GM18867 (cell line): ENCODE data around the gene FBXL7.

Experiments used
- ATAC-seq: cut with Tn5 transposase; IDR thresholded peaks from one replicate; pipeline ENCODE4 v1.9.1; 2021; ENCODE audit warnings: mild to moderate bottlenecking, moderate library complexity; ENCODE audit not compliant: unreplicated experiment

The FBXL7 gene

DNA sequence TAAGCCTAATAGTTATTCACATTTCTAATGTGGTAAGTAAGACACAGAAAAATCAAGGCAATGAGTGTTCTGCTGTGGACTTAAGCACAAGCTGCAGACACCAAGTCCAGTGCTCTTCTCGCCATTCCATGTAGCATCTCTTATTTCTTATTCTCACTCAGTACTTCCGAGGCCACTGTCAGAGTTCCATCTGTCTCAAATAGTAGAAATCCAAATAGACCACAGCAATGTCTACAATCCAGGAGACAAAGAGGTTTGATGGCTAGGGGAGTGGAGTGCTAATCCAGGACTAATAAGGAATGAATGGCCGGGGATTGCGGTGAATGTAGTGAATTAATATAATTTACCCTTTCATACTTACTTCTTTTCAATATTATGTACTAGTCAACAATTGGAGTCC is 147.3 kb downstream of the FBXL7 start:
- no peak for ATAC-seq

- no peak for ATAC-seq
Measured at GRCh38 chr5:15650266-15650665, 150.3 kb downstream of the FBXL7 start.

GRCh38 chr5:15654779-15655178 is 154.8 kb downstream of the FBXL7 start:
- no peak for ATAC-seq

GRCh38 chr5:15655683-15656082 is 155.7 kb downstream of the FBXL7 start:
- no peak for ATAC-seq

DNA sequence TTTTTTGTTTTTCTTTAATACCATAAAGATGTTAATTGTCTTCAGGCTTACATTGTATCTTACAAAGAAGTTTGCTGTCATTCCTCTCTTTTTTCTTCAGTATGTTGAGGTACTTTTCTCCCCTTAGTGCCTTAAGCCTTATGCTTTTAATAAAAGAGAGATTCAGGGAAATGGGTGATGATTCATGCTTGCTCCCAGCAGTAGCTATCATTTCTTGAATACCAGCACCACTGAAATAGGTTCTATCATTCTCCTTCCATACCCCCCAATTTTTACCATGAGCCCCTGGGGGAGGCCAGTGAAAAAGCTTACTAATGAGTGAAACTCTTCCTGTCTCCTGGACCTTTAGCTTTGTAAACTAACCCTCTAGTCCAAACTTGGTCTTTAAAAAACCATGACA is 165.0 kb downstream of the FBXL7 start:
- ATAC-seq: no peak

DNA sequence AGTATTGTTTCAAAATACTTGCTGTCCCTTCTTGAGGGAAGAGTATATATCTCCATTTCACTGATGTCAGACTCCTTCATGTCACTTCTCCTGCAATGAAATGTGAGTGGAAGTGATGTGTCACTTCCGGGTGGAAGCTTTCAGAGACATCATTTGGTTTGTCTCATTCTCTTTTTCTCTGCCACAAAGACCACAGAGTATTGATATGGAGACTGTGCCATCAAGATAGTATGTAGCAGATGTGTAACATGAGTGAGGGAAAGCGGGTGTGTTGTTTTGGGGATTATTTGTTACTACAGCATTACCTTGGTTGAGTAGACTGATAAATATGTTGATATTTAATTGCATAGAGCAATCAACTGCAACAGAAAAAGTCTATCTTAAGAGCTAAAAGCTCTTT is 169.8 kb downstream of the FBXL7 start:
- ATAC-seq: no peak

GRCh38 chr5:15674716-15675115 is 174.7 kb downstream of the FBXL7 start:
- no peak for ATAC-seq

DNA sequence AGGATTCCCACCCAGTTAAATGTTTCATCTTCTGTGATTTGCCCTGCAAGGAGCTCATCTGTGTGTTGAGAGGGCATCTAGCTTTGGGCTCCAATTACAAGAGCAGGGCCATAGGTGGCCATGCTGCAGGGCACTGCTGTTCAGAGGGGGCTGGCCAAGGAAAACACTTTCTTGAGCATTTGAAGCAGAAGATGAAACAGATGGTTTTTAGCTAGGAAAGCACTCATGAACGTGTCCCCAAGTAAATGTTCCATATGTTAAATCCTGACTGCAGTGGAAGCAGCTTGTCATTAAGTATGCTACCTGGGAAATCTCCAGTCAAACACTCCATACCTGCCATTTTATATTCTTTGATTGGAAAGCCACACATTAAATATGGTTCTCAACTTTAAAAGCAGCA is 176.6 kb downstream of the FBXL7 start:
- no peak for ATAC-seq

- no peak for ATAC-seq
Measured at GRCh38 chr5:15679161-15679560, 179.2 kb downstream of the FBXL7 start.

- ATAC-seq: no peak
Measured at GRCh38 chr5:15680455-15680854, 180.5 kb downstream of the FBXL7 start.

DNA sequence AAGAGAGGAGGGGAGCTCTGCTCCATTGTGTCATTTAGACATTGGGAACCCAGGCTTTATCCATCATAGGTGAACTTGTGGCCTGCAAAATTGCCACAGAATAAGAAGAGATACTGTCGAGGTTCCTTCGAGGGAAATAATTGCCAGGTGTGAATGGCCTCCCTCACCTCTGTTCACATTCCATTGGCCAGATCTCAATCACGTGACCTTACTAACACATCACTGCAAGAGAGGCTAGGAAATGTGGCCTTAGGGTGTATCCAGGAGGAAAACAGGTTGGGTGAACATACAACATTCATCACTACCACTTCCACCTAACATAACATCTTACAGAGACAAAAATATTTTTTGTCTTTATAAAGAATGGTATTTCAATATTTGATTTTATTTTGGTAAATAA is 182.1 kb downstream of the FBXL7 start:
- no peak for ATAC-seq

GRCh38 chr5:15682566-15682965 is 182.6 kb downstream of the FBXL7 start:
- no peak for ATAC-seq

- ATAC-seq: no peak
Measured at GRCh38 chr5:15683332-15683731, 183.4 kb downstream of the FBXL7 start.

GRCh38 chr5:15687401-15687800 is 187.4 kb downstream of the FBXL7 start:
- no peak for ATAC-seq

DNA sequence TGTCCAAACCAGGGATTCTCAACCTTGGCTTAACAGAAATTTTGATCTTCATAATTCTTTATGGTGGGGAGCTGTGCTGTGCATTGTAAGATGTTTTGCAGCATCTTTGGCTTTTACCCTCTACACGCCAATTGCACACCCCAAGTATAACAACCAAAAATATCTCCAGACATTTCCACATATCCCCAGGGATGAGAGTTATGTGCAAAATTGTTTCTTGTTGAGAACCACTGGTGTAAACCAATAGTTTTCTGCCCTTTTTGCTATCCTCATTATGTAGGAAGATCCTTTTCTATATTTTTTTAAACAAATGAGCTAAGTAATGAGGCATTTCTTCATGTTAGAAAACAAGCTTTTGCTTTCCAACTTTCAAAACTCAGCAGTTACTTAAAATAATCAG is 189.9 kb downstream of the FBXL7 start:
- no peak for ATAC-seq

GRCh38 chr5:15690611-15691010 is 190.6 kb downstream of the FBXL7 start:
- no peak for ATAC-seq

GRCh38 chr5:15691521-15691920 is 191.5 kb downstream of the FBXL7 start:
- ATAC-seq: no peak

GRCh38 chr5:15692706-15693381 is 192.9 kb downstream of the FBXL7 start:
- ATAC-seq: no peak

GRCh38 chr5:15693382-15693728 is 193.4 kb downstream of the FBXL7 start:
- ATAC-seq: no peak

- no peak for ATAC-seq
Measured at GRCh38 chr5:15693933-15694332, 194.0 kb downstream of the FBXL7 start.

GRCh38 chr5:15694696-15695214 is 194.8 kb downstream of the FBXL7 start:
- no peak for ATAC-seq

- no peak for ATAC-seq
Measured at GRCh38 chr5:15695215-15695731, 195.3 kb downstream of the FBXL7 start.

GRCh38 chr5:15700373-15700772 is 200.4 kb downstream of the FBXL7 start:
- ATAC-seq: no peak
